DMS53 treated with DMSO at 0.1 percent for 48 hours (cell line): ENCODE results near the gene HLCS.

Source experiments
- DNase-seq: peaks from one replicate; lab custom pipeline; 2025; ENCODE audit not compliant: unreplicated experiment; lab: John Stamatoyannopoulos, UW

Gene HLCS

DNA sequence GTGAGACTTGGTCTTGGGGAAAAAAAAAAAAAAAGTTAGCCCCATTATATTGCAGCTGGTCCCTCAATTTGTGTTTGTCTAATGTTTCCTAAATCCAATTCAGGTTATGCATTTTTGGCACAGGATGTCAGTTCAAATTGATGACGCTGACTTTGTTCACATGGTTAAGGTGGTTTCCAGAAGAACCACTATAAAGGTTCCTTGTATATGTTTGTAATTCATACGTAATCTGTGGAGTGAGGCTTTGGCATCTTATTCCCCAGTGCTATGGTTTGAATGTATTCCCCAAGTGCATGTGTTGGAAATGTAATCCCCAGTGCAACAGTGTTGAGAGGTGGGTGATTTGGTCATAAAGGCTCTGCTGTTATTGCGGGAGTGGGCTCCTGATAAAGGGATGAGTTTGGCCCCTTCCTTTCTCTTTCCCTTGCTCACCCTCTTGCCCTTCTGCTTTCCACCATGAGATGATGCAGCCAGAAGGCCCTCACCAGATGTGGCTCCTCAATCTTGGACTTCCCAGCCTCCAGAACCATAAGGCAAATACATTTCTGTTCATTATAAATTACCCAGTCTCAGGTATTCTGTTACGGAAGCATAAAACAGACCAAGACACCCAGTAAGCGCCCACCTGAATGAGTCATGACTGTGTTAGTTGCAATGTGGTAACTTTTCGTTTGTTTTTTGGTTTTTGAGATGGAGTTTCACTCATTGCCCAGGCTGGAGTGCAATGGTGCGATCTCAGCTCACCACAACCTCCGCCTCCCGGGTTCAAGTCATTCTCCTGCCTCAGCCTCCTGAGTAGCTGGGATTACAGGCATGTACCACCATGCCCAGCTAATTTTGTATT, 19.5 kb upstream of the HLCS start:
- no peak for DNase-seq

DNA sequence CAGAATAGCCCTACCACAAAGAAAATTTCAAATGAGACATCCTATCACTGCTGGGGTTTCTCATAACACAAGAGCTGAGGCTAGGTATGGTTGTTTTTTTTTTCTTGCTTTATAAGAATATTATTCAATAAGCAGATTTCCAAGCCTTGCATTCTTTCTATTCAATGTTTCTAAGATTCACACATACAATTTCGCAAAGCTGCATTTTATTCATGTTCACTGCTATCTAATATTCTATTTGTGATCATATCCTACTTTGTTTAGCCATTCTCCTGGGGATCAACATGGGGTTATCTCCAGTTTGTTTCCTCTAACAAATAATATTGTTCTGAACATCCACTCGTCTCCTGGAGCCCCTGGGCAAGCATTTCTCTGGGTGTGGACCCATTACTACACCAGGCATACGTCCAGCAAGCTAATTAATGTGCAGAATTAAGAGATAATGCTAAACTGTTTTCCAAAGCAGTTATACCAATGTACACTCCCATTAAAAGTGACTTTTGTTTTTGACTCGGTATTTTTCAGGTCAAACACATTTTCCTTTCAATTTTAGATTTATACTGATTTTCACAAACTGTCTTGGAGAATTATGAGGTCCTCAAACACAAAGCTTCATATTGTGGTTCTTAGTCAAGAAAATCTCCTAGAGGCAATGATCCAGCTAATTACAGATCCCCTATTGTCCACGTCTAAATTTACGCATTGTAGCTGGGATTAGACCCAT, 15.7 kb upstream of the HLCS start:
- DNase-seq = no peak

DNA sequence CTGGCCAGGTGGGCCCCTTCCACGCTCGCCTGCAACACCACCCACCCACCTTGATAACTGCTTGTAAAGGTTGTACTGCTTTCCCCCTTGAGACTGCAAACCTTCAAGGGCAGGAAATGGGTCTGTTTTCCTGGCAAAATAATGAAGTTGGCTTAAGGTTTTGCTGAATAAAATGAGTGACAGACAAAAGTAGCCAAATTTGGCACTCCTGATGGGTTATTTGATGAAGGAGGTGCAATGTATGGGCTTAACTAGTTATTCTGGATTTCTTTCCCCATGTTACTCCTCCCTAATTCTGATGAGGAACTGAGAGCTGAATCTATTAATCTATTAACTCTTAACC, 14.6 kb upstream of the HLCS start:
- DNase-seq = no peak

DNA sequence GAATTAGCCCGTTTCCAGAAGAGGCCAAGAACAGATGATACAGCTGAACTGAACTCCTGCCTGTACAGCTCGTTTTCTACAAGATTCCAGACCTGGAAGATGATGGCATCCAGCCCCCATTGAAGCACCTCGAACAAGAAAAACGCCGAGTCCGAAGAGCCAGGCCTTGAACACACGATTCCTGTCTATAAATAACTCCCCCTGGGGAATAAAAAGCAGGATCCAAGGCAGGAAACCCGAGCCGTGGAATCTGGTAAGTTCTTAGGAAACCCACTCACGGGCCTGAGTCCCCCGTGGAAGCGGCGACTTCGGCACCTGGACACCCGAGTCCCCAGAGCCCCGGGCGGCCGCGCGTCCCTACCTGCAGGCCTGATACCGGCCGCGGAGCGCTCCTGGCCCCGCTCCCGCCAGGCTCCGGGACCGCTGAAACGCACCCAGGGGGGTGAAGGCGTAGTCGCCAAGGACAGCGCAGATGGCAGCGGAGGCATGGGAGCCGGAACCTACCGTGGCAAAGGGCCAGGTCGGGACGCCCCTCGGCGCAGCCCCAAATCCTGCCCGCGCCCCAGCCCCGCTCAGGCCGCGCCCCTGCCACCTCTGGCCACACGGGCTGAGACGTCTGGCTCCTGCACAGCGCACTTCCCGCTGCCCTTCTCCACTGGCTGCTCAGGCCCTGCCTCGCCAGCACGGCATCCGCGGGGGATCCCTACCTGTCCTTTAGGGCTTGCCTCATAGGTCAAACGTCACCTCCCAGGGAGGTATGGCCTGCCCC, 14.0 kb upstream of the HLCS start:
- DNase-seq = peak; percentile 15

DNA sequence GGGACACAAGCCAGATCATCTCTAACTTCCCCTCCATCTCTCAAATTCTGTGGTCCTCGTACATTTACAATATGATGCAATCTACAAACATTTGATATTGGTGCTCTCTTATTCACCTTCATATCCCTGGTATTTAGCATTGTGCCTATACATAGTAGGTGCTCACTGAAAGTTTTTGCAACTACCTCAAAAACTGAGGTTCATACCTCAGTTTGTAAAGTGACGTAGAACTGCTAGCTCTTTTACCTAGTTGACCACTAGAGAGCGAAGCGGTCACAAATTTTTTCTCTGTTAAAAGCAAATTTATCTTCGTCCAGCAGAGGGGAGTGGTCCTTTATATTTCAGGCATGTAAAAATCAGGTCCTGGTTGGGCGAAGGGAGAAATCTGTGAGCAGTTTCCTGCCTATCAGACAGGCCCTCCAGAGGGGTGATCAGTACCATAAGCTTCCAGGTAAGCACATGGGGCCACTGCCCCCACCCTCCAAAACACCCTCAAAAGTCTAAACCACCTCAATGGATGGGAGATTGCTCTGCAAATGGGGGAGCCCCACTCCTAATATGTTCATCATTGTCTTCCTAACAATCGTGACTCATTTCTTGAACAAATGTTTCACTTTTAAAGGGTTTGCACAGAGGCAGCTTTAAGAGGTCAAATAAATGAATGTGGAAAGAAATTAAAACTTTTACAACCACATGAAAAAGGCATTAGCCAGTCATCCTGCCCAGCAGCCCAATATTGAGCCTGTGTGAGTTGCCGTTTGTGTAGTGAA, 10.6 kb upstream of the HLCS start:
- DNase-seq = no peak

DNA sequence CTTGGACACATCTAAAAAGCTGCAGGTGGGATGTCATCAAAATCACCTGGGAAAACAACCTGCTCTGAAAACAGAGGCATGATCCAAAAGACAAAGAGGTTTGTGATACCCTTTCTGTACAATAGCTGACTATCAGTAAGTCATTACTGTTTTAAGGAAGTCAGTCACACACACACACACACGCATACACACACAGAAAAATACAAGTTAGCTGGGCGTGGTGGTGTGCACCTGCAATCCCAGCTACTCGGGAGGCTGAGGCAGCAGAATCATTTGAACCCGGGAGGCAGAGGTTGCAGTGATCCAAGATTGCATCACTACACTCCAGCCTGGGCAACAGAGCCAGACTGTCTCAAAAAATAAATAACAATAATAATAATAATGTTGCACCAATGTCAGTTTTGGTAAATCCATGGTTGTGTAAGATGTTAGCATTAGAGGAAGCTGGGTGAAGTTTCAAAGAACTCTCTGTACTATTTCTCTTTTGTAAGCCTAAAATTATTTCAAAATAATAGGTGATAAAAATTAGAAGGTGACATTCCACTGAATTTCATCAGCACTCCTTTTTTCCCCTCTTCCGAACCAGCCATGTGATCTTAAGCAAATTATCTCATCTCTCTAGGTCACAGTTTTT, 9.9 kb upstream of the HLCS start:
- no peak for DNase-seq

DNA sequence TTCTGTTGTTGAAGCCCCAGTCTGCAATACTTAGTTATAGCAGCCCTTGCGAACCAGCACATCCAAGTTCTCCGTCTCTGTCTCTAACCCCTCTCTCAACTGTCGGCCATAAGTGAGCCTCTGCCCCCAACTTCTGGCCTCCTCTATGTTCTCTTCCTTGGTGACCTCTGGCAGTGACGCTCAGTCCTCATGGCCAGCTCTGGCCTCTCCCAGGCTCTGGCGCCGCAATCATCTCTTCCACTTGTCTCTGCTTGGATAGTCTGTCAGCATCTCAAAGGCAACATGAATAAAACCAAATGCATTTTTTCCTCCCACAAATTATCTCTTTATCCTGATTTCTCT, 8.4 kb upstream of the HLCS start:
- no peak for DNase-seq

DNA sequence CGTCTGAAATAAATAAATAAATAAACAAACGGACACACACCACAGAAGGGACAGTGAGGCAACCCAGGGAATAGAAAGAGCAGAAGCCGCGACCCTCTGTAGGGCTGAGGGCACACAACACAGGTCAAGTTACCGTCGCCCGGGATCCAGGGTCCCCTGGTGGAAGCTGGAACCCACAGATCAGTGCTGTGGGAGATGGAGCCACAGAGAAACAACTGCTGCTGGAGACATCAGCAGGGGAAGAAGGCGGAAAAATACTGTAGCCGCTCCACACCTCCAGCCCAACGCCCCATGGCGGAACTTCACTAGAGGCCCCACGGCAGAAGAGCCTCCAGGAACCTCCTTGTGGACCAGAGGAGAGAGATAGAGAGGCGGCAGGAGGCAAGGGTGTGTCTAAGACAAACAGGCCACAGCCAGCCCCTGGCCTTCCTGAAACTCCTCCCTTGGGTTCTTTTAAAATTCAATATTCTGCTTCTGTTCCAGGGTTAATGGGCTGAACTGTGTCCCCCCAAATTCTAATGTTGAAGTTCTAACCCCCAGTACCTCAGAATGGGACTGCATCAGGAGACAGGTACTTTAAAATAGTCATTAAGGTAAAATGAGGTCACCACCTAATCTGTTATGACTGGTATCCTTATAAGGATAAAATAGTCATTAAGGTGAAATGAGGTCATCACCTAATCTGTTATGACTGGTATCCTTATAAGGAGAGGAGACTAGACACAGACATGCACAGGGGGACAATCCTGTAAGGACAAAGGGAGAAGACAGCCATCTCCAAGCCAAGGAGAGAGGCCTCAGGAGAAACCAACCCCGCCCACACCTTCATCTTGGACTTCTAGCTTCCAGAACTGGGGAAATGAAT, 7.7 kb upstream of the HLCS start:
- no peak for DNase-seq

DNA sequence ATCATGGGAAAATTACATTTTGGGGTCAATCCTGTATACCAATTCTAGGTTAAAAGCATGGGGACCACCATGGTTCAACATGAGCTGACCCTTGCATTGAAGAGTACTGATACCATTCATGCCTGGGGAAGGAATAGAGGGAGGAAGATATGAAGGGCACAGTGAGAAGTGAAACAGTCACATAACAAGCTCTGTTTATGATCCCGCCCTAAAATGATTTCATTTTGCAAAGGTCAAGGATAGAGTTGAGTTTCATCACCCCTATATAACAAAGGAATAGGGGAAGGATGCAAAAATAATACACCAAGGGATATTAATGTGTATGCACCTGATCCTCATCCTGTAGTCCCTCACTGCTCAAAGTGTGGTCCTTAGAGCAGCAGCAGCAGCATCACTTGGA, 2.5 kb upstream of the HLCS start:
- DNase-seq = no peak

DNA sequence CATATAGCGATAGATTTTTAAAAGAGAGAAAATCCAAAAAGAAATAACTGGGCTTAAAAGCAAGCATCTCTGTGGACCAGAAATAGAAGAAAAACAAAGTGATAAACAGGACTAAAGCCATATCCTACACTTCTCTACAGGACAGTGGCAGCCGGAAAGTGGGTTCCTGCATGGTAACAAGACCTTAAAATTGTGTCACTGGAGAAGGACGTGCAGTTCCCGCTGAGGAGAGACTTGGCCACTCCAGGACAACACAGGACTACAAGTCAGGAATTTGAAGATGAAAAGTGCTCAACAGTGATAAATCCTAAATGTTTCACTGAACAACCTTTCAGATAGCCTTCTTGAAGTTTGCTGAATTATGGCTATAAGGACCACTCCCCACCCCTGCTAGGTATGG, 1.9 kb upstream of the HLCS start:
- DNase-seq = no peak

DNA sequence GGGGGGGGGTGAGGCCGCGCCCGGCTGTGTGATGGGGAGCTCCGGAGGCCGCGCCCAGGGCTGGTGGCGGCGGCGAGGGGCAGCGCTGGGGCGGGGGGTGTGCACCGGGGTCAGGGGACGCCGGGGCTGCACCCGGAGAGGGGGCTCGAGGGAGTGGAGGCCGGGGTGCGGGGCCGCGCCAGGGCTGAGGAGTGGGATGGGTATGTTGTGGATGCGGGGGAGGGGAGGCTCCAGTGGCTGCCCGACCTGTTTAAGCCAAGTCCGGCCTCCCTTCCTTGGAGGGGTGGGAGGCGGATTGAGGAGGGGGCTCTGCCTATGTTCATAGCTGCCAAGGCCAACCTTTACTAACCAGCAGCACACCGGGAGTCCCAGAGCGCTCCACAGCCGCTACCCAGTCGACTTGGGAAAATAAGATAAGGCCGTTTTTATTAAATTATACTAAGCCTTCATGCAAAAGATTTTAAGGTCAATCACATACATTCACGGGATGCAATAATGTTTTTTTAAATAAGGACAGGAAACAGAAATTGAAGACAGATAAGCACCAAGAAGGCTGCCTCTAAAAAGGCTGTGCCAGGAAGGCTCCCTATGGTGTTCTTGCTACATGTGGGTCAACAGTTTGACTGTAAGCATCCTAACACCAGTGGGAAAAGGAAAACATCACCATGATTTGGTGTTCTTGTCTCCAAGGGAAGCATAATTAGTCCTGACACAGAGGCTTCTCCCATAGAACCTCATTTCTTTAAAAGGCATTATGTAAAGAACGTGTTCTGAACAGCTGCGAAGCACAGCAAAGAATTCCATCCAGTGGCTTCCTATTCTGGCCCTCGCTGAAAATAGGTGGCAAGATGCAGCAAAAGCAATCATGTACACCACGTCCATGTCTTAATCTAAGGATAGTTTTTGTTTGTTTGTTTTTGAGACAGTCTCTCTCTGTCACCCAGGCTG, 626 bp upstream of the HLCS start:
- no peak for DNase-seq

DNA sequence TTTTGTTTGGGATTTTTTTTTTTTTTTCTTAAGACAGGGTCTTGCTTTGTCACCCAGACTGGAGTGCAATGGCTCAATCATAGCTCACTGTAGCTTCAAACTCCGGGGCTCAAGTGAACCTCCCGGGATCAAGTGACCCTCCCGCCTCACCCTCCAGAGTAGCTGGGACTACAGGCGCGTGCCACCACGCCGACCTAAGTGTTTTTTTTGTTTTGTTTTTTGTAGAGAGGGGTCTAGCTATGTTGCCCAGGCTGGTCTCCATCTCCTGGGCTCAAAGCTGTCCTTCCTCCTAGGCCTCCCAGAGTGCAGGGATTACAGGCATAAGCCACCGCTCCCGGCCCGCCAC, 776 bp downstream of the HLCS start:
- DNase-seq = no peak

DNA sequence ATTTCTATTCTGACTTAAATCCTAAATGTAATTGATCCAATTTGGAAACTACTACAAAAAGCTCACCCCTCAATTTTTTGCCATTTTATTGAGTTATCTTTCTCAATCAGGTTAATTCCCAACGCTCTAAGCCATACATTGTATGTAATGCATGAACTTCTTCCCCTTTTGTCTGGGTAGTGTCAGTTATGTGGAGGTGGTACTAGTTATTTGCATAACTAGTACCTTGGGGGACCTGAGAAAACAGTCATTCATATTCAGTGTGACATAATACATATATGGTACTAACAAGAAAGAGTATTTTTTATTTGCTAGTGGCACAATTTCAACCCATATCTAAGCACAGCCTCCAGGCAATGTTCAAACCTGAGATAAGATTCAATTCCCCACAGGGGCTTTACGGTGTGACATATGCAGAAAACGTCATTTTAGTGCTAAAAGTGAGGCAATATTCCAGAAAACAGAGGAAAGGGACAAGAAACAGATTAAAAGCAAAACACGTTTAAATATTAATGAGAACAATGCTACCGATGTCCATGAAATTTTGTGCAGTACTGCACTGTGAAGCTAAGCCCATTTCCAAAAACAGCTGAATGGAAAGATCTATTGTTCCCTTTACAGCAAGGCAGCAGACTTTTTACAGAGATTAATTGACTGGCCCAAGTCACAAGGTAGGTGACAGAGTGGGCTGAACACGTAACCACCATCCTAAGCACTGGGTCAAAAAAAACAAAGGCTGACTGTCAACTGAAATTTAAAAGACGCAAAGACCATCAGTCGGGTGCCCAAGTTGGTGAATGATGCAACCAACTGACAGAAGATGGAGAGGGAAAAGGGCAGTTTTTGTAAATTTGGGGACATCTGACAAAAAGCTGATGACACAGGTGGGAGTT, 1.4 kb downstream of the HLCS start:
- DNase-seq = no peak

DNA sequence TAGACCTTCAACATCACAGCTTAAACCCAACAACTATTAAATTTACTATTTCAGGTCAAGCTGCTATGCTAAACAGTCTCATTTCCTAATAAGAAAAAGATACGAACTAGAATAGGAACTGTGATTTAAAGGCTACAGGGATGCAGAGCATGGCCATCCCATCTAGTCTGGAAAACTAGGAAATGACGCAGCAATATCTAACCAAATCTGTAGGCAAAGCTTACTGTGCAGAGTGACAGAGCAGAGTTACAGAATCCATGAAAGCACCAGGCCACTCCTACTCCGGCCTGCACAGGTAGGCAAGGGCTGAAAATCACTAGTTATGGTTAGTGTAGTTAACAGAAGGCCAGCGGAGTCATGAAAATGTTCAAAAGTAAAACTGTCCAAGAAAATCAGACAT, 2.1 kb downstream of the HLCS start:
- no peak for DNase-seq

DNA sequence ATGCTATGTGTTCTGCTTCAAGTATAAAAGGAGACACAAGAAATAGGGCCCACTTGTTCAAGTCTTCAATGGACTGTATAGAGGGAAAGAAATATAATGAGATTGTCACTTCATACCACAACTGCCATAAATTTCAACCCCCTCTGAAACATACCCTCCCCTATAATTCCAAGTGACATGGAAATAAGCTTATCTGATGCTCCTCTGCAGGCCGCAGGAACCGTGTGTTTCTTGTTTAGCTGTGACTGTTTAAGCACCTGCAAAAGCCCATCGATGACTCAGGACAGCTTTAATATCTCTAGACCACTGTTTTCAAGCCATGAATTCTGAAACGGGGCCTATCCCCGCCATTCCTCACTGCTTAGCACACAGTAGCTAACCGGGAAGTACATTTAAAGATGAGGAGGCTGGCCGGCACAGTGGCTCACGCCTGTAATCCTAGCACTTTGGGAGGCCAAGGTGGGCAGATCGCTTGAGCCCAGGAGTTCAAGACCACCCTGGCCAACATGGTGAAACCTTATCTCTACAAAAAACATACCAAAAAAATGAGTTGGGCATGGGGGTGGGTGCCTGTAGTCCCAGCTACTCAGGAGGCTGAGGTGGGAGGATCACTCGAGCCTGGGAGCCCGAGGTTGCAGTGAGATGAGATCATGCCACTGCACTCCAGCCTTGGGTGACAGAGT, 4.2 kb downstream of the HLCS start:
- no peak for DNase-seq

DNA sequence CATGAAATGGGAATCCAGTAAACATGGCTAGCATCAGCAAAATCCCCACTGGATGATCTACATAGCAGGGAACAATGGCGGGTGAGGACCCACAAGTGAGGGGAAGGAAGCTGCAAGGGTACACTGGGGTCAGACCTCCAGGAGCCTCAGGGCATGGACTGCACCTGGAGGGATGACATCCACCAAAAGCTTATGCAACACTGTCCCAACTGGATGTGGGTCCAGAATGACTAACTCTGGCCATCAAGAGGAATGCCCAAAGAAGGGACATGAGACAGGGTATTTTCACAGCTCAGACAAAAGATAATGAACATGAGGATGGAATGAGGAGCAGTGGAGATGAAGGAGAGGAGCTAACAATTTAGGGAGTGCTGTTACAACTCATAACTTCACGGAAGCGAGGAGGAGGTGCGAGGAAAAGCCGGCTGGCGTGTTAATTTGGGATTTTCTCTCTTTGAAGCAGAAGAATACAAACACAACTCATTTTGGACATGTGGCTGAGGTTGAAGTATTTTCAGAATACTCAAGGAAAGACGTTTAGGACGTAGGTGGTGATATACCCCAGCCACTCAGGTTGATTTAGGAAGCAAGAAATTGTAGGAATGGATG, 5.7 kb downstream of the HLCS start:
- DNase-seq = no peak
